Measurements from ENCODE around the gene RAP2B. TPM values are rescaled to one million over a fixed set of nuclear protein-coding genes. Genes with fewer than 3 reads are reported as not detected.

The RAP2B gene
- total and polyA plus RNA-seq, 2 of the 13 experiments (the other 11 are each of a cell fraction or from before 2014, with no cell fraction given): 6.4 to 7.1 TPM

GRCh38 chr3:153138276-153139210 is 23.5 kb upstream of the RAP2B start (continued):
- no peak for TF ChIP-seq ZNF570 (CRISPR knock-in tag; IDR thresholded peaks at IDR 0.05; ENCODE audit: borderline replicate concordance)
- TF ChIP-seq ZKSCAN1 (IDR thresholded peaks at IDR 0.05; ENCODE audit: low read length): no peak
- TF ChIP-seq ZNF326 (CRISPR knock-in tag; IDR thresholded peaks at IDR 0.05; ENCODE audit: borderline replicate concordance): no peak
- TF ChIP-seq FOXJ3 (CRISPR knock-in tag; IDR thresholded peaks at IDR 0.05; ENCODE audit: borderline replicate concordance): peak; percentile 66; the same call in 1 of the 2 replicates
- peak; percentile 84 for TF ChIP-seq FOXA3 (CRISPR knock-in tag; IDR thresholded peaks at IDR 0.05)
- TF ChIP-seq XBP1 (CRISPR knock-in tag; IDR thresholded peaks at IDR 0.05): no peak
- peak; percentile 95 for TF ChIP-seq NFE2L2 (IDR thresholded peaks at IDR 0.05; ENCODE audit: low read length)
- TF ChIP-seq FUBP1 (CRISPR knock-in tag; IDR thresholded peaks at IDR 0.05; ENCODE audit: borderline replicate concordance): no peak
- TF ChIP-seq FOXP4 (CRISPR knock-in tag; IDR thresholded peaks at IDR 0.05): peak; percentile 79
- no peak for TF ChIP-seq HNRNPH1 (optimal IDR thresholded peaks at IDR 0.05; ENCODE audit: low read depth, low read length)
- TF ChIP-seq ZNF674 (CRISPR knock-in tag; IDR thresholded peaks at IDR 0.05; ENCODE audit: low read depth): no peak
- no peak for TF ChIP-seq GABPA (IDR thresholded peaks at IDR 0.05; ENCODE audit: low read depth, low read length)
- peak; percentile 67 for TF ChIP-seq GABPA (CRISPR knock-in tag; IDR thresholded peaks at IDR 0.05; ENCODE audit: low read depth)
- peak; percentile 63; the same call in 1 of the 2 replicates for TF ChIP-seq ZKSCAN8 (CRISPR knock-in tag; IDR thresholded peaks at IDR 0.05; ENCODE audit: borderline replicate concordance)
- TF ChIP-seq RARG (CRISPR knock-in tag; IDR thresholded peaks at IDR 0.05; ENCODE audit: low read depth): no peak
- TF ChIP-seq ZNF605 (CRISPR knock-in tag; IDR thresholded peaks at IDR 0.05): no peak
- TF ChIP-seq EP300 (IDR thresholded peaks at IDR 0.05; ENCODE audit: low read depth in 2 of 2, low read length in 2 of 2): peak in 1 of 2 experiments; percentile 93; a peak in 2 of 4 replicates
- peak; percentile 81 for TF ChIP-seq EP300 (CRISPR knock-in tag; IDR thresholded peaks at IDR 0.05; ENCODE audit: borderline replicate concordance)
- no peak for TF ChIP-seq ZNF263 (CRISPR knock-in tag; IDR thresholded peaks at IDR 0.05)
- peak; percentile 96 for TF ChIP-seq FOXO1 (CRISPR knock-in tag; IDR thresholded peaks at IDR 0.05)
- TF ChIP-seq CTCF (CRISPR knock-in tag; IDR thresholded peaks at IDR 0.05): no peak
- TF ChIP-seq ZNF891 (CRISPR knock-in tag; IDR thresholded peaks at IDR 0.05): no peak
- peak; percentile 33; the same call in 1 of the 2 replicates for TF ChIP-seq IKZF5 (CRISPR knock-in tag; IDR thresholded peaks at IDR 0.05)
- TF ChIP-seq SIX1 (CRISPR knock-in tag; IDR thresholded peaks at IDR 0.05; ENCODE audit: borderline replicate concordance): no peak
